Measurements from ENCODE around the gene PTPRCAP. TPM values are rescaled to one million over a fixed set of nuclear protein-coding genes. Genes with fewer than 3 reads are reported as not detected.

Gene PTPRCAP
- total and polyA plus RNA-seq, 5 experiments from 2014 or later: 212 to 717 (median 647) TPM

DNA sequence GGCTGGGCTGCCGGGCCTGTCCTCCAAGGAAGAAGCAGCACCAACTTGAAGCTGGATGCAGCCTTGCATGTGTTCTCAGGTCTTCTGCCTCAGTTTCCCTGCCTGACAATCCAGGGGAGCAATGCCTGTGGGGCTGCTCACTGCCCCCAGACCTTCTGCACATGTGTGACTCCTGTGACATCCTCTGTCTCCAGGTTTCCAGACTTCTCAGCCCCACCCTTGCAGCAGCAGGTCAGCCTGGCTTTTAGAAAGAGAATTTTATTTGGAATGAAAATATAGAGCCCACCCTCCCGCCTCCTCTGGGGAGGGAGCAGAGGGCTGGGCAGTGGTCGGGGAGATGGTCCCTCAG lies 301 bp upstream of the PTPRCAP start:
- peak overlapping the region; percentile 93 to 100 (median 96) for H3K4me3 Mint-ChIP-seq
- POLR2A ChIA-PET: interaction anchor here (1.0 to 31.8 kb wide), 17 partner anchors 18 to 170 kb away, joined by 3 to 2390 read pairs (median 10); partner anchors contain the start of genes AIP, CABP4, CARNS1 and CDK2AP2

DNA sequence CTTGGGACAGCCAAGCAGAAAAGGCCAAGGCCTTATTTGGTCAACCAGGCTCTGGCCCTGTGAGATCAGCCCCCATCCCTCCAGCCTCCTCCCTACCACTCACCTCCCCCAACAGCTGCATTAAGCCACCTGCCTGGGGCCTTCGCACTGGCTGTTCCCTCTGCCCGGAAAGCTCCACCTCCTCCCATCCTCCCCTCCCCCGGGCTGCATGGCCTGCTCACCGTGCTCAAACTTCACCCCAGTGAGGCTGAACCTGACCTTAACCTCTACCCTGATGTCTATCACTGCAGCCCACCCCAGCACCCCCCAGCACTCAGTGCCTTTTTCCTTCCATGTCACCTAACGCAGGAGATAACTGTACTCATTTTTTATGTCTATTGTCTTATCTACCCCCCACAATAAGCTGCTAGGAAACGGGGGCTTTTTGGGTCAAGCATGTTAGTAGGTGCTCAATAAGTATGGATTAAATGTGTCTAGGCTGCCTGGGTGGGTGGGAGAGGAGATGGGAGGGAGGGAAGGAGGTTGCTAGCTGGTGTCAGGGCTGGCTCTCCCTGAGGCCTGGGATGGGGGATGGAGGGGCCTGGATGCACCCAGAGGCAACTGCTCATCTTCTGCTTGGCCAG lies 912 bp downstream of the PTPRCAP start:
- POLR2A ChIA-PET: interaction anchor here (1.0 to 31.8 kb wide), 18 partner anchors 16 to 169 kb away, joined by 3 to 2390 read pairs (median 9); partner anchors contain the start of genes AIP, CABP4, CARNS1 and CDK2AP2
- Mint-ChIP-seq H3K9me3 (no peaks in the 10 kb centered on the region), H3K4me1 (peaks cover 38 to 81% (median 75%) of the 10 kb centered on the region in 4 donors), H3K27me3 (no peaks in the 10 kb centered on the region), H3K36me3 (peaks cover 0 to 30% (median 4%) of the 10 kb centered on the region in 3 donors), H3K27ac (peak overlapping the region in 9 of 10 donors; percentile 91 to 97 (median 96)), H3K4me3 (peak overlapping the region; percentile 93 to 100 (median 96))
- peak in 8 of 10 donors; percentile 48 to 80 (median 62) for DNase-seq
- peak; percentile 6 to 21 for ATAC-seq

More for the DNA sequence above, 301 bp upstream of the PTPRCAP start:
- DNase-seq (no peak), ATAC-seq (no peak)
- Mint-ChIP-seq H3K4me1 (peaks cover 35 to 84% (median 73%) of the 10 kb centered on the region in 4 donors), H3K9me3 (no peaks in the 10 kb centered on the region), H3K36me3 (peaks cover 0 to 22% (median 4%) of the 10 kb centered on the region in 3 donors), H3K27me3 (no peaks in the 10 kb centered on the region), H3K27ac (peak overlapping the region; percentile 87 to 97 (median 94))

DNA sequence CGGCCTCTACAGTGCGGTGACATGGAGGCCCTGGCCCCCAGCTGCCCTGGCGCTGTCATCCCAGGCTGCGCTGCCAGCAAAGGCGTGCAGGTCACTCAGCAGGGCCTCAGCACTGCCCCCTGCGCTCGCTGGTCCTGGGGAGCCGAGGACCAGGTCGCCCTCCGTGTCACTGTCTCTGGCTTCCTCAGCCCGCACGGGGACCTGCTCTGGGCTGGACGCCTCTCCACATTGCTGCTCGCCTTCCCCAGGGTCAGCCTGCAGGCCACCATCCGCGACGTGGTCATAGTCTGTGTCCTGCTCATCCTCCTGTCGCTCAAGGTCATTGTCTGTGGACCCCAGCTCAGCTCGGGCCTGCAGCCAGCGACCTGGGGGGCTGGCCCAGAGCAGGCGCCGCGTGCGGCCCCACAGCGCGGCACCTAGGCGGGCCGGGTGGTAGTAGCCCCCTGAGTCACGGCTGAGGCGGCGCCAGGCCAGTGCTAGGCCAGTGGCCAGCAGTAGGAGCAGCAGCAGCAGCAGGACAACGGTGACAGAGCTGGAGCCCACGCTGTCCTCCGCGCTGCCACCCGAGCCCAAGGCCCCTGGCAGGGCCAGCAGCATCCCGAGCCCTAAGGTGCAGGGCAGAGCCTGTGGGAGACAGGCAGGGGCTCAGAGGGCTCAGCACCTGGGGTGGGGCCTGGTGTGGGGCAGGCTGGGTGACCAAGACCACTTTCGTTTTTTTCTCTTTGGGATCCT lies 1.6 kb downstream of the PTPRCAP start:
- H3K4me1 Mint-ChIP-seq: peaks cover 34 to 80% (median 73%) of the 10 kb centered on the region in 4 donors
- ATAC-seq (no peak), DNase-seq (peak in 4 of 10 donors; percentile 21 to 36 (median 28))
- POLR2A ChIA-PET: interaction anchor here (1.3 to 31.8 kb wide), 13 partner anchors 16 to 158 kb away, joined by 3 to 2390 read pairs (median 17); partner anchors contain the start of genes AIP, CABP4, CARNS1 and CDK2AP2
- peak overlapping the region; percentile 83 to 97 (median 96) for H3K27ac Mint-ChIP-seq
- H3K9me3 Mint-ChIP-seq: no peaks in the 10 kb centered on the region
- peaks cover 0 to 33% (median 4%) of the 10 kb centered on the region in 3 donors for H3K36me3 Mint-ChIP-seq
- H3K4me3 Mint-ChIP-seq: peak overlapping the region; percentile 93 to 100 (median 96)
- no peaks in the 10 kb centered on the region for H3K27me3 Mint-ChIP-seq

DNA sequence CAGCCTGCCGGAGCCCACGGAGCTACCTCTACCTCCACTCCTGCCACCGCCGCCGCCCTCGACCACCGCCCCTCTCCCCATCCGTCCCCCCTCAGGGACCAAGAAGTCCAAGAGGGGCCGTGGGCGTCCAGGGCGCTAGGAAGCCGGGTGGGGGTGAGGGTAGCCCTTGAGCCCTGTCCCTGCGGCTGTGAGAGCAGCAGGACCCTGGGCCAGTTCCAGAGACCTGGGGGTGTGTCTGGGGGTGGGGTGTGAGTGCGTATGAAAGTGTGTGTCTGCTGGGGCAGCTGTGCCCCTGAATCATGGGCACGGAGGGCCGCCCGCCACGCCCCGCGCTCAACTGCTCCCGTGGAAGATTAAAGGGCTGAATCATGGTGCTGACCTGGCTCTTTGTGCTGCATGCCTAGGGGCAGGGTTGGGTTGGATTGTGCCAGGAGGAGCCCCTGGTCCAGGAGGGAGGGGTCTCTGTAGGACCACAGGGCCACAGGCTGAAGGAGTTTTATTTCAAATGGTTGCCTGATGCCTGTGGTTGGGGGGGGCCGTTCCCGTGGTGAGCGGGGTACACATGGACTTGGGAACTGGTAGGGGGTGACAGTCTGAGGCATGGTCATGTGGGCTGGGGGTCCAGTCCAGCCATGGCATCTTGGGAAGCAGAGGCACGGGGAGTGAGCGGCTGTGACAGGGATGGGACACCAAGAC lies 2.3 kb downstream of the PTPRCAP start:
- no peak for ATAC-seq
- H3K4me3 Mint-ChIP-seq: peak overlapping the region; percentile 78 to 100 (median 96)
- POLR2A ChIA-PET: interaction anchor here (1.0 to 31.8 kb wide), 7 partner anchors 15 to 70 kb away, joined by 3 to 2390 read pairs (median 126); partner anchors contain the start of genes AIP, CABP4, CARNS1 and CORO1B
- H3K4me1 Mint-ChIP-seq: peaks cover 29 to 78% (median 68%) of the 10 kb centered on the region in 4 donors
- H3K36me3 Mint-ChIP-seq: peaks cover 0 to 34% (median 4%) of the 10 kb centered on the region in 3 donors
- peak in 3 of 10 donors; percentile 25 to 44 (median 35) for DNase-seq
- no peaks in the 10 kb centered on the region for H3K9me3 Mint-ChIP-seq
- H3K27me3 Mint-ChIP-seq: no peaks in the 10 kb centered on the region
- H3K27ac Mint-ChIP-seq: peak overlapping the region; percentile 83 to 97 (median 93)

GRCh38 chr11:67434395-67434881 lies 3.0 kb downstream of the PTPRCAP start:
- DNase-seq (peak in 3 of 10 donors; percentile 35 to 51 (median 41)), ATAC-seq (peak in 1 of 2 donors; percentile 5)
- no peaks in the 10 kb centered on the region for H3K9me3 Mint-ChIP-seq
- H3K36me3 Mint-ChIP-seq: peaks cover 0 to 38% (median 4%) of the 10 kb centered on the region in 3 donors
- H3K27ac Mint-ChIP-seq: peak overlapping the region; percentile 81 to 97 (median 86)
- peak overlapping the region; percentile 41 to 100 (median 76) for H3K4me3 Mint-ChIP-seq
- no peaks in the 10 kb centered on the region for H3K27me3 Mint-ChIP-seq
- POLR2A ChIA-PET: interaction anchor here (1.0 to 31.8 kb wide), 7 partner anchors 14 to 68 kb away, joined by 3 to 2390 read pairs (median 126); partner anchors contain the start of genes AIP, CABP4, CARNS1 and CORO1B
- H3K4me1 Mint-ChIP-seq: peaks cover 23 to 77% (median 62%) of the 10 kb centered on the region in 4 donors

DNA sequence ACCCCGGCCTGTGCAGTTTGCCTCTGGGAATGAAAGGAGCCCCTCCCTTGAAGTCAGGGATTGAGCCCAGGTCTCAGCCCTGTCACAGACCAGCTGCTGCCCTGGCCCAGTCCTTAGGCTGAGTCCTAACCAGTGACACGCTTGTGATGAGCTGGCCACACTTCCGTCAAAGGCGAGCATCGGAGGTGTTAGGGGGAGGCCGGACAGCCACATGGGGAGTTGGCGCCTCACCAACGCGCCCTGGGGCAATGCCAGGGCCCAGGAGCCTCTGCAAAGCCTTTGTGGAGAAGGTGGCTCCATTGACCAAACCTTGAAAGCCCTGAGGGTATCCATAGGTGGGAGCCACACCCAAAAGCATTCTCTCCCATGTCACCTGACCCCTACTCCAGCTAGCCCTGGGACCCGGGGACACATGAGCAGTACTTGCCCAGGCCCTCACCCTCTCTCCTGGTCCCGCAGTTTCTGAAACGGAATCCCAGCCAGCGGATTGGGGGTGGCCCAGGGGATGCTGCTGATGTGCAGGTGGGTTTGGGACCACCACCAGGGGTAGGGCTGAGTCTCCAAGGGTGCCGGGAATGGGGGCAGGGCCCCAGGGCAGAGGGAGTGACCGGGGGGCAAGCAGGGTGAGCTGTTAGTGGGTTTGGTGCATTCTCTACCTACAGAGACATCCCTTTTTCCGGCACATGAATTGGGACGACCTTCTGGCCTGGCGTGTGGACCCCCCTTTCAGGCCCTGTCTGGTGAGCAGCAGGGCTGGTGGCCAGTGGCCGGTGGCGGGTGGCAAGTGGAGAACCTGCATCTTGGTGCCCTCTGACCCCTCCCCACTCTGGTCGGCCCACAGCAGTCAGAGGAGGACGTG lies 3.7 kb downstream of the PTPRCAP start:
- Mint-ChIP-seq H3K27me3 (no peaks in the 10 kb centered on the region), H3K9me3 (no peaks in the 10 kb centered on the region), H3K4me3 (peak overlapping the region; percentile 41 to 100 (median 76)), H3K4me1 (peaks cover 20 to 77% (median 59%) of the 10 kb centered on the region in 4 donors), H3K36me3 (peaks cover 0 to 38% (median 4%) of the 10 kb centered on the region in 3 donors), H3K27ac (peak overlapping the region; percentile 82 to 97 (median 86))
- ATAC-seq (no peak), DNase-seq (peak in 2 of 10 donors; percentile 33 to 52)
- POLR2A ChIA-PET: interaction anchor here (1.0 to 31.8 kb wide), 9 partner anchors 14 to 72 kb away, joined by 3 to 2390 read pairs (median 8); partner anchors contain the start of genes AIP, CABP4, CARNS1 and CORO1B

DNA sequence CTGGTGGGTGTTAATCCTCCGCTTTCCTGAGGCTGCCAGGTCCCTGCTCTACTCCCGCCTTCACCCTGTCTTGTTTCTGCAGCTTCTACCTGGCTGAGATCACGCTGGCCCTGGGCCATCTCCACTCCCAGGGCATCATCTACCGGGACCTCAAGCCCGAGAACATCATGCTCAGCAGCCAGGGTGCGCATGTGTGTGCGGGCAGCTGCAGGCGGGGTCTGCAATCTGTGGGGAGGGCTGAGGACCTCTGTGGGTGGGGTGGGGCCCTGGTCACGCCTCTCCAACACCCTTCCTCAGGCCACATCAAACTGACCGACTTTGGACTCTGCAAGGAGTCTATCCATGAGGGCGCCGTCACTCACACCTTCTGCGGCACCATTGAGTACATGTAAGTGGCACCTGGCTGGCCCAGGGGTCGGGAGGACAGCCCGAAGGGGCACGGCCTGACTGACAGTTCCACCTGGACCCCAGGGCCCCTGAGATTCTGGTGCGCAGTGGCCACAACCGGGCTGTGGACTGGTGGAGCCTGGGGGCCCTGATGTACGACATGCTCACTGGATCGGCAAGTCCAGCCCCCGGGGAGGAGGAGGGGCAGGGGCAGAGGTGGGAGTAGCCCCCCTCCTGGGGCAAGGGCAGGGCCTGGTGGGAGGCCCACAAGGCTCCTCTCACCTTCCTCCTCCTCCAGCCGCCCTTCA lies 4.7 kb downstream of the PTPRCAP start:
- DNase-seq: no peak
- H3K9me3 Mint-ChIP-seq: no peaks in the 10 kb centered on the region
- peaks cover 20 to 79% (median 61%) of the 10 kb centered on the region in 4 donors for H3K4me1 Mint-ChIP-seq
- H3K27me3 Mint-ChIP-seq: no peaks in the 10 kb centered on the region
- H3K27ac Mint-ChIP-seq: peak overlapping the region in 9 of 10 donors; percentile 37 to 97 (median 89)
- POLR2A ChIA-PET: interaction anchor here (0.7 to 31.8 kb wide), 11 partner anchors 8 to 73 kb away, joined by 3 to 2390 read pairs (median 5); partner anchors contain the start of genes AIP, CABP4, CARNS1 and CORO1B
- peak overlapping the region in 5 of 10 donors; percentile 22 to 96 (median 24) for H3K4me3 Mint-ChIP-seq
- H3K36me3 Mint-ChIP-seq: peaks cover 0 to 38% (median 4%) of the 10 kb centered on the region in 3 donors
- no peak for ATAC-seq

DNA sequence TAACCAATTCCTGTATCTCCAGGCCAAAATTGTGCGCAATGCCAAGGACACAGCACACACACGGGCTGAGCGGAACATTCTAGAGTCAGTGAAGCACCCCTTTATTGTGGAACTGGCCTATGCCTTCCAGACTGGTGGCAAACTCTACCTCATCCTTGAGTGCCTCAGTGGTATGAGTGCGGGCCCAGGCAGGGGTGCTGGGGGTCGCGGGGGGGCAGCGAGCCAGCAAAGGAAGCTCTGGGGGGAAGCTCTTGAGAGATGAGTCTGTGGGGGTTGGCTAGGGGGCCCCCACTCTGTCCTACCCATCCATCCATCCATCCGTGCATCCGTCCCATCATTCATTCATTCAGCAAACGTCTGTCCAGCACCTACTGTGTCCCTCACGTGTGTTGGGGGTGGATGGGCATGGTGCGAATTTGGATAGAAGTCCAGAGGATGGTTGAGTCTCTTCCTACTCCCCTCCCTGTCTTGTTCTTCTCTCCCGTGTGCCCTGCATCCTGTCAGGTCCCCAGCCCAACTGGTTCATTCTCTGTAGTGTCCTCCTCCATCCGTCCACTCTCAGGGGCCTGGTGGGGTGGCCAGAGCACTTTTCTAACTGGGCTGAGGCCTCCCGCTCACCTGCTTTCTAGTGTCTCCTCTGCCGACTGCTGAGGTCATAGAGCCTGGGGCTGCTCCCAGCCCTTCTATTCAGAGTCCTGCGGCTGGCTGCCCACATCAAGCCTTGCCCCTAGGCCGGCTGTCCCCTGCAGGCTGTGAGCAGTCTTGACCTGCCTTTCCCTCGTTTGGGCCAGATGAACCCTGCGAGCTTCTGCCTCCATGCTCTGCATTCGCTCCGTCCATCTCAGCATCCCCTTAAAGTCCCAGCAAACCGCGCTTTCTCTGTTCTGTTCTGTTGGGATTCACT lies 5.9 kb downstream of the PTPRCAP start:
- Mint-ChIP-seq H3K36me3 (peaks cover 0 to 33% (median 2%) of the 10 kb centered on the region in 3 donors), H3K27ac (peak overlapping the region; percentile 61 to 93 (median 86)), H3K9me3 (no peaks in the 10 kb centered on the region), H3K4me3 (peak overlapping the region in 8 of 10 donors; percentile 24 to 67 (median 46)), H3K4me1 (peaks cover 19 to 77% (median 65%) of the 10 kb centered on the region in 4 donors), H3K27me3 (no peaks in the 10 kb centered on the region)
- no peak for ATAC-seq
- POLR2A ChIA-PET: interaction anchor here (0.7 to 31.8 kb wide), 8 partner anchors 10 to 75 kb away, joined by 4 to 2390 read pairs (median 4); partner anchors contain the start of genes CABP4, CARNS1, CORO1B and GPR152
- DNase-seq: no peak

DNA sequence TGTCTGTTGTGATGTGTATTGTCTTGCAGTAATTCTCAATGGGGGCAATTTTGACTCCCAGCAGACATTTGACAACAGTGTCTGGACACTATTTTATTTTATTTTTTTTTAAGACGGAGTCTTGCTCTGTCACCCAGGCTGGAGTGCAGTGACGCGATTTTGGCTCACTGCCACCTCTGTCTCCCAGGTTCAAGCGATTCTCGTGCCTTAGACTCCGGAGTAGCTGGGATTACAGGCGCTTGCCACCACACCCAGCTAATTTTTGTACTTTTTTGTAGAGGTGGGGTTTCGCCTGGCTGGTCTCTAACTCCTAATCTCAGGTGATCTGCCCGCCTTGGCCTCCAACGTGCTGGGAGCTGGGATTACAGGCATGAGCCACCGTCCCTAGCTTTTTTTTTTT lies 7.8 kb downstream of the PTPRCAP start:
- Mint-ChIP-seq H3K36me3 (peaks cover 0 to 22% (median 0%) of the 10 kb centered on the region in 3 donors), H3K4me1 (peaks cover 18 to 69% (median 54%) of the 10 kb centered on the region in 4 donors)

More for the DNA sequence above, 7.8 kb downstream of the PTPRCAP start:
- Mint-ChIP-seq H3K27ac (peak overlapping the region in 8 of 10 donors; percentile 20 to 97 (median 94)), H3K4me3 (peak overlapping the region; percentile 64 to 99 (median 98)), H3K9me3 (no peaks in the 10 kb centered on the region), H3K27me3 (no peaks in the 10 kb centered on the region)
- POLR2A ChIA-PET: interaction anchor here (1.0 to 31.8 kb wide), 6 partner anchors 2 to 152 kb away, joined by 3 to 2390 read pairs (median 937); partner anchors contain the start of genes CABP4, CARNS1, CORO1B and GPR152
- no peak for DNase-seq
- no peak for ATAC-seq
